SK-N-SH (cell line): ENCODE results near the gene SLC25A10.

Source experiments
- CTCF ChIP-seq: fragments of 200-600 bp; sonication (generic); IDR thresholded peaks from 2 replicates; pipeline ENCODE4 v1.6.1; 2017; ENCODE audit warnings: antibody characterized with exemption, mild to moderate bottlenecking, moderate library complexity
- EP300 ChIP-seq, 2 experiments: IDR thresholded peaks; 2 replicates each; pipeline versions ENCODE4 v1.4.0 to v1.6.1; 2012; ENCODE audit warnings: borderline replicate concordance in 1 of 2, low read depth in 1 of 2, low read length in 1 of 2
- MXI1 ChIP-seq: IDR thresholded peaks from 2 replicates; pipeline ENCODE4 v1.6.1; 2012; ENCODE audit warnings: mild to moderate bottlenecking, low read depth, low read length, improper control_type of control experiment
- POLR2AphosphoS5 ChIP-seq: IDR thresholded peaks from 2 replicates; pipeline ENCODE4 v1.6.1; 2012; ENCODE audit warnings: low read depth, low read length
- TAF1 ChIP-seq: IDR thresholded peaks from 2 replicates; pipeline ENCODE4 v1.6.1; 2012; ENCODE audit warnings: low read depth, mild to moderate bottlenecking, low read length, moderate library complexity, borderline replicate concordance

- no peak for TF ChIP-seq EP300 (IDR thresholded peaks at IDR 0.05; ENCODE audit: borderline replicate concordance in 1 of 2, low read depth in 1 of 2, low read length in 1 of 2)
- no peak for TF ChIP-seq POLR2AphosphoS5
- no peak for TF ChIP-seq CTCF
- TF ChIP-seq TAF1, result no peak
- TF ChIP-seq MXI1, result no peak
These were observed 15.7 kb upstream of the SLC25A10 start for GRCh38 chr17:81696218-81696941.
